HL-60 (cell line): ENCODE results near the gene PAK5.

Experiments used
- GABPA ChIP-seq: IDR thresholded peaks from 2 replicates; pipeline ENCODE4 v1.6.1; 2012; ENCODE audit warnings: low read depth
- REST ChIP-seq: IDR thresholded peaks from 2 replicates; pipeline ENCODE4 v1.6.1; 2012; ENCODE audit warnings: low read depth; ENCODE audit not compliant: insufficient replicate concordance
- TF ChIP-seq, protein P1 (sequence below): IDR thresholded peaks from one replicate; pipeline ENCODE4 v1.5.1; 2011; ENCODE audit warnings: low read length, control low read depth, inconsistent platforms; ENCODE audit not compliant: insufficient read depth

DNA sequence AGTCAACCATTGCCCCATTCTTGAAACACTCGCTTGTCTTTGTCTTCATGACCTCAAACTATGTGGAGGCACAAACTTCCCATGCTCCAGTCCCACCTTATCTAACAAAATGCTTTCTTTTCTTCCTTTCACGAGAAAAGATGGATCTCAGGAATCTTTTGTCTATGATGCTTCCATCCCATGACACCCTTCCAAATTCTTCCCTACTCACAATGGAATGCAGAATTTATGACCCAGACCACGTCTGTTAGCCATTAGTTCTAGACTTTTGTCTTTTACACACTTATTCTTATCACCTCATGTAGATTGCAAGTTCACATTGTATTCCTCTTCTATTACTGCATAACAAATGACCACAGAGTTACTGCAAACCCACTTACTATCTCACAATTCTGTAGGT is 348.7 kb downstream of the PAK5 start:
- TF ChIP-seq, protein P1, sequence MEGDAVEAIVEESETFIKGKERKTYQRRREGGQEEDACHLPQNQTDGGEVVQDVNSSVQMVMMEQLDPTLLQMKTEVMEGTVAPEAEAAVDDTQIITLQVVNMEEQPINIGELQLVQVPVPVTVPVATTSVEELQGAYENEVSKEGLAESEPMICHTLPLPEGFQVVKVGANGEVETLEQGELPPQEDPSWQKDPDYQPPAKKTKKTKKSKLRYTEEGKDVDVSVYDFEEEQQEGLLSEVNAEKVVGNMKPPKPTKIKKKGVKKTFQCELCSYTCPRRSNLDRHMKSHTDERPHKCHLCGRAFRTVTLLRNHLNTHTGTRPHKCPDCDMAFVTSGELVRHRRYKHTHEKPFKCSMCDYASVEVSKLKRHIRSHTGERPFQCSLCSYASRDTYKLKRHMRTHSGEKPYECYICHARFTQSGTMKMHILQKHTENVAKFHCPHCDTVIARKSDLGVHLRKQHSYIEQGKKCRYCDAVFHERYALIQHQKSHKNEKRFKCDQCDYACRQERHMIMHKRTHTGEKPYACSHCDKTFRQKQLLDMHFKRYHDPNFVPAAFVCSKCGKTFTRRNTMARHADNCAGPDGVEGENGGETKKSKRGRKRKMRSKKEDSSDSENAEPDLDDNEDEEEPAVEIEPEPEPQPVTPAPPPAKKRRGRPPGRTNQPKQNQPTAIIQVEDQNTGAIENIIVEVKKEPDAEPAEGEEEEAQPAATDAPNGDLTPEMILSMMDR = no peak
- TF ChIP-seq REST = no peak
- TF ChIP-seq GABPA = no peak
